ENCODE results near the gene TMCC3.
"Not testable (repeated sequence)": the region's sequence is repeated elsewhere in the genome, so short reads cannot be mapped to it uniquely, and the experiment has no call there.

TMCC3 gene

DNA sequence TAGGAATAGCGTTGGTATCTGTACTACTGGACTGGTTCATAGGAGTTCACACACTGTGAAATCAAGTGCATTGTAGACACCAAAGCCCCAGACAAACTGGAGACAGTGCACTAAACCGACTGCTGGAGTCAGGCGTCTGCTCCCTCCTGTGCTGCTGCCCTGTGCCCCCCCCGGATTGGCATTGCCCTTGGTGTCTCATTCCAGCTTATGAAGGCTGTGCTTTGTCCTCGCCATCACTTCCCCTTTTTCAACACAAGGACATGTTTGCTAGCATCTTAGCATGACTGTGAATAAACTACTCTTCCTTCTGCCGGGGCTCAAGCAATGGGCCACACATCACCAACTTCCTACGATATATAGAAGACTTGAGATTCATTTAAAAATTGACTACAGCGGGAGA, 84.0 kb downstream of the TMCC3 start:
- no peak for DNase-seq (ENCODE audit: low read depth)

DNA sequence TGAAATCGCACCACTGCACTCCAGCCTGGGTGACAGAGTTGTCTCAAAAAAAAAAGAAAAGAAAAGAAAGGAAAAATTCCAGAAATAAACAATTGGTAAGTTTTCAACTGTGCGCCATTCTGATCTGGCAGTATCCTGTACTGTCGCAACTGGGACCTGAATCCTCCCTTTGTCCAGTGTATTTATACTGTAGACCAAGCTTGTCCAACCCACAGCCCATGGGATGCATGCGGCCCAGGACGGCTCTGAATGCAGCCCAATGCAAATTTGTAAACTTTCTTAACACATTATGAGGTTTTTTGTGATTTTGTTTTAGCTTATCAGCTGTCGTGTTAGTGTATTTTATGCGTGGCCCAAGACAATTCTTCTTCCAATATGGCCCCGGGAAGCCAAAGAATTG, 84.7 kb downstream of the TMCC3 start:
- DNase-seq (ENCODE audit: low read depth), result no peak

DNA sequence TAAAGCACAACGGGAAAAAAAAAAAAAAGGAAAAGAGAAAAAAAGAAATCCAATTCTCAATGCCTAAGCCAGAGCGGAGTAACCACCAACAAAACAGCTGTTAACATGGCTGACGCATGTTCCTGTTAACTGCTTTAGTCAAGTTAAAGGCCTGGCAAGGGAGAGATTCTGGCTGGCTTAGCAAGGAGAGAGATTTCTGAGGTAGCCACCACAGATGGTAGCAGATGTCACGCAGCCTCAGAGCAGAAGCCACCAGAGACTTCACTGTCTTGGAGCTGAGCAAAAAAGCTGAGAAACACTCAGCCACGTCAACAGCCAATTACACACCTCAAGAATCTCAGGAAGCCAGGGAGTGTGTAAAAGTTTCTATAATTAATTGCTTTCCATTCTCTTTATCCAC, 87.1 kb downstream of the TMCC3 start:
- no peak for DNase-seq (ENCODE audit: low read depth)

- no peak for DNase-seq (ENCODE audit: low read depth)
These were observed 88.4 kb downstream of the TMCC3 start for GRCh38 chr12:94561943-94562411.

GRCh38 chr12:94560431-94561221, 89.7 kb downstream of the TMCC3 start:
- DNase-seq (ENCODE audit: low read depth), result no peak

DNA sequence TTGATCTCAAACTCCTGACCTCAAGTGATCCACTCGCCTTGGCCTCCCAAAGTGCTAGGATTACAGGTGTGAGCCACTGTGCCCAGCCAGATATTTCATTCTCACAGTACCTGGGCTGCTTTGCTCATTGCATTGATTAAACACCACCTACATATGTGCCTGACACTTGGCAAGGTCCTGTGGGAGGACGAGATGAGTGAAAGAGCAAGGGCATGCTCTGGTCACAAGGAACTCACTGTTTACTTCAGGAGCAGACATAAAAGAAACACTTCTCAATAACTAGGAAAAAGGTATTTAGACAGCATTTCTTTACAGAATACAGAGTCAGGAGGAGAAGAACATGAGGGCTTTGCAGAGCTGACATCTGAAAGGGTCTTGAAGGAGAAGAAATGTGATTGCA, 91.7 kb downstream of the TMCC3 start:
- no peak for DNase-seq (ENCODE audit: low read depth)

- DNase-seq (ENCODE audit: low read depth), result no peak
These were observed 92.5 kb downstream of the TMCC3 start for GRCh38 chr12:94557746-94558295.

DNA sequence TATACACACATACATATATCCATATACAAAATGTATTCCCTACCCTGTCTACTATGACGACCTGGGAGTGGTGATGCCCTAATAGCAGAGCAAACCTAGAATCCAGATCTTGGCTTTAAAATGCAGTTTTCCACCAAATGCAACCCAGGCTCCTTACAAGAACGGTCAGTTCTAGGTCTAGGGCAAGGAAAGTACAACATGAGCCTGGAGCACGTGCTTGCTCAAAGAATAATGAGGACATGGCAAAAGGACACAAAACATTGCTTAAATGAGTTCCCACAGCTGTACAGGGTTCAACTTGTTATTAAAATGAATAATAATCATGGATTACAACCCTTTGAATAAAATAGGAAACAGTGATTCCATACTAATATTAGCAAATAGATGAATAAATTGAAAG, 94.7 kb downstream of the TMCC3 start:
- DNase-seq (ENCODE audit: low read depth), result no peak

DNA sequence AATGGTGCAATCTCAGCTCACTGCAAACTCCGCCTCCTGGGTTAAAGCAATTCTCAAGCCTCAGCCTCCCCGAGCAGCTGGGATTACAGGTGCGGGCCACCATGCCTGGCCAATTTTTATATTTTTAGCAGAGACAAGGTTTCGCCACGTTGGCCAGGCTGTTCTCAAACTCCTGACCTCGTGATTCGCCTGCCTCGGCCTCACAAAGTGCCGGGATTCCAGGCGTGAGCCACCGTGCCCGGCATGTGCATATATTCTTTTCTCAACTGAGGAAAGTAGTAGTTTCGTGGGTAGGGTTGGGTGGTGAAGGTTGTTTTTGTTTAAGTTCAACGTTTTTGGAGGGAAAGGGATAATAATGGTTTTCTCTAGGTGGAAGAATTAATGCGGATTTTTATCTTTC, 96.5 kb downstream of the TMCC3 start:
- DNase-seq (ENCODE audit: low read depth), result no peak

DNA sequence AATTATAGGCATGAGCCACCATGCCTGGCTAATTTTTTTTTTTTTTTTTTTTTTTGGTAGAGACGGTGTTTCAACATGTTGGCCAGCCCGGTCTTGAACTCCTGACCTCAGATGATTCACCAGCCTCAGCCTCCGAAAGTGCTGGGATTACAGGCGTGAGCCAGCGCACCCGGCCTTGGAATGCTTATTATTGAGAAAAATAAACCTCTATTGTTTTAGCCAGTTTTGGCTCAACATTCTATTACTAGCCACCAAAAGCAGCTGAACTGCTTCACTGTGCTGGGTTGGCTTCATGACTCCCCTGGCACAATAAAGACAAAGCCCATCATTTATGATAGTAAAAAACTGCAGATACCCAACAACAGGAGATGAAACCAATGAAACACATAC, 97.2 kb downstream of the TMCC3 start:
- DNase-seq (ENCODE audit: low read depth), result peak; percentile 67

DNA sequence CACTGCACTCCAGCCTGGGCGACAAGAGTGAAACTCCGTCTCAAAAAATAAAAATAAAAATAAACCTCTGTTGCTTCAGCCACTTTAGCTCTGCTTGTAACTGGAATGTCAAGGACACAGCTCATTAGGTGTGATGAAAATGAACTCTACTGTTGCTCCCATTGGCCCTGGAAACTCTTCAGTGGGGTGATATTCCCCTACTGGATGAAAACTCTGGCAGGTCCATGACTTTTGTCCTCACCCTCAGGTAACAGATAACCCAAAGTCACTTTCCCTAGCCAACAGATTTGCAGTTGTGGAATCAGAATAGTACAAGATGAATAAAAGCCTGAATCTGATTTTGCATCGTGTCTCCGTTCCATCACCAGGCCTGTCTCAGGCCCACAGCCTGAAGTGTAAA, 98.5 kb downstream of the TMCC3 start:
- DNase-seq (ENCODE audit: low read depth), result no peak

GRCh38 chr12:94550964-94551363, 99.4 kb downstream of the TMCC3 start:
- no peak for DNase-seq (ENCODE audit: low read depth)

GRCh38 chr12:94548833-94549232, 101.5 kb downstream of the TMCC3 start:
- DNase-seq (ENCODE audit: low read depth), result not testable (repeated sequence)

- peak; percentile 55 for DNase-seq (ENCODE audit: low read depth)
These were observed 104.2 kb downstream of the TMCC3 start for GRCh38 chr12:94545935-94546771.

DNA sequence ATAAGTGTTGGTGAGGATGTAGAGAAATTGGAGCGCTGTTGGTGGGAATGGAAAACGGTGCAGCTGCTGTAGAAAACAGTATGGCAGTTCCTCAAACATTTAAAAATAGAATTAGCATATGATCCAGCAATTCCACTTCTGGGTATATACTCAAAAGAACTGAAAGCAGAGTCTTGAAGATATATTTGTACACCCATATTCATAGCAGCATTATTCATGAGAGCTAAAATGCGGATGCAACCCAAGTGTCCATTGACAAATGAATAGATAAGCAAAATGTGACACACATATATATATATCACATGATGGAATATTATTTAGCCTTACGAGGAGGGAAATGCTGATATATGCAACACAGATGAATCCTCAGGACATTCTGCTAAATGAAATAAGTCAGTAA, 106.0 kb downstream of the TMCC3 start:
- DNase-seq (ENCODE audit: low read depth), result no peak

- no peak for DNase-seq (ENCODE audit: low read depth)
These were observed 112.0 kb downstream of the TMCC3 start for GRCh38 chr12:94538318-94538717.

GRCh38 chr12:94536040-94536965, 114.1 kb downstream of the TMCC3 start:
- DNase-seq (ENCODE audit: low read depth), result no peak

- no peak for DNase-seq (ENCODE audit: low read depth)
These were observed 114.8 kb downstream of the TMCC3 start for GRCh38 chr12:94535510-94535921.

- no peak for DNase-seq (ENCODE audit: low read depth)
These were observed 115.4 kb downstream of the TMCC3 start for GRCh38 chr12:94534774-94535509.

DNA sequence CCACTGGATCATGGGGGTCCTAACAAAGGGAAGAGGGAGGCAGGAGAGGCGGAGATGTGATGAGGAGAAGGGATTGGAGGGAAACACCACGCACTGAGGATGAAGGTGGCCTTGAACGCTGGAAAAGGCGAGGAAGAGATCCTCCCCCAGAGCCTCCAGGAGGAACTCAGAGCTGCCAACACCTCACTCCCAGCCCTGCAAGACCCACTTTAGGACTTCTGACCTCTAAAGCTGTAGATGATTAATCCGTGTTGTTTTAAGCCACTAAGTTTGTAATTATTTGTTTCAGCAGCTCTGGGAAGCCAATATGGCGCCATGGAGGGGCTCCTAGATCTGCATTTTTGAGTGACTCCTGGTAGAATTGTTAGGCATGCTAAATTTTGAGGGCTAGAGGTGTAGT, 116.1 kb downstream of the TMCC3 start:
- no peak for DNase-seq (ENCODE audit: low read depth)
